Left renal cortex interstitium (tissue), 4 donors: ENCODE measurements around the gene ITGA1. TPM values are rescaled to one million over a fixed set of nuclear protein-coding genes. Genes with fewer than 3 reads are reported as not detected.
"Not testable (repeated sequence)": the region's sequence is repeated elsewhere in the genome, so short reads cannot be mapped to it uniquely, and the experiment has no call there.

Source experiments
- DNase-seq, 4 donors: peaks; one replicate each; pipeline ENCODE4 v3.0.0-alpha.2; 2013; ENCODE audit warnings: low read depth in 4 of 4, low spot score in 2 of 4, missing footprints in 1 of 4
- polyA plus RNA-seq, 4 donors: library from polyadenylated mRNA; unstranded; fragments of 120-200 nt; gene quantifications; one replicate each; pipeline ENCODE4 v1.2.1, GENCODE V29; 2013; ENCODE audit not compliant: insufficient read length in 4 of 4

The ITGA1 gene
- polyA plus RNA-seq, 4 donors: 44.7 to 56.2 (median 52.0) TPM

DNA sequence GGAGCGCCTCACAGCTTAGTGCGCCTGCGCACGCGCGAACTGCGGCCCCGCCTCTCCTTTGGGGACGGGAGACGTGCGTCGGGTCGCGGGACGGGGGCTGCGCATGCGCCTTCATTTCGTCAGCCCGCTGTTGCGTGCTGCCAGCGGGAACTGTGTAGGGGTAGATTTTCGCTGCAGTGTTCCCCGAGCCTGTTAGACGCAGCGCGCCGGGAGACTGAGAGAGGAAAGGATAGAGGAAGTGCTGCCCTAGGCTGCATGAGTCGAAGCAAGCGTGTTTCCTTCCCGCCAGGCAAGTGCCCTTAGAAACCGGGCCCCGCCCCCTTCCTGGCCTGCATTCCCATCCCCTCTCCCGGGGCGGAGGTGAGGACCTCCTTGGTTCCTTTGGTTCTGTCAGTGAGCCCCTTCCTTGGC lies 12.3 kb downstream of the ITGA1 start:
- DNase-seq: peak in 3 of 4 donors; percentile 77 to 90 (median 89)

DNA sequence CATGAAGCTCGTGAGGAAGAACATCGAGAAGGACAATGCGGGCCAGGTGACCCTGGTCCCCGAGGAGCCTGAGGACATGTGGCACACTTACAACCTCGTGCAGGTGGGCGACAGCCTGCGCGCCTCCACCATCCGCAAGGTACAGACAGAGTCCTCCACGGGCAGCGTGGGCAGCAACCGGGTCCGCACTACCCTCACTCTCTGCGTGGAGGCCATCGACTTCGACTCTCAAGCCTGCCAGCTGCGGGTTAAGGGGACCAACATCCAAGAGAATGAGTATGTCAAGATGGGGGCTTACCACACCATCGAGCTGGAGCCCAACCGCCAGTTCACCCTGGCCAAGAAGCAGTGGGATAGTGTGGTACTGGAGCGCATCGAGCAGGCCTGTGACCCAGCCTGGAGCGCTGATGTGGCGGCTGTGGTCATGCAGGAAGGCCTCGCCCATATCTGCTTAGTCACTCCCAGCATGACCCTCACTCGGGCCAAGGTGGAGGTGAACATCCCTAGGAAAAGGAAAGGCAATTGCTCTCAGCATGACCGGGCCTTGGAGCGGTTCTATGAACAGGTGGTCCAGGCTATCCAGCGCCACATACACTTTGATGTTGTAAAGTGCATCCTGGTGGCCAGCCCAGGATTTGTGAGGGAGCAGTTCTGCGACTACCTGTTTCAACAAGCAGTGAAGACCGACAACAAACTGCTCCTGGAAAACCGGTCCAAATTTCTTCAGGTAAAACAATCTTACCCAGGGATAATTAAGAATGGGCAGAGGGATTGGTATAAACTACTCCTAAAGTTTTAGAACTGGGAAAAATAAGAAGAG lies 12.9 kb downstream of the ITGA1 start:
- no peak for DNase-seq

- DNase-seq: no peak
Observed at GRCh38 chr5:52801329-52801728, 13.6 kb downstream of the ITGA1 start.

DNA sequence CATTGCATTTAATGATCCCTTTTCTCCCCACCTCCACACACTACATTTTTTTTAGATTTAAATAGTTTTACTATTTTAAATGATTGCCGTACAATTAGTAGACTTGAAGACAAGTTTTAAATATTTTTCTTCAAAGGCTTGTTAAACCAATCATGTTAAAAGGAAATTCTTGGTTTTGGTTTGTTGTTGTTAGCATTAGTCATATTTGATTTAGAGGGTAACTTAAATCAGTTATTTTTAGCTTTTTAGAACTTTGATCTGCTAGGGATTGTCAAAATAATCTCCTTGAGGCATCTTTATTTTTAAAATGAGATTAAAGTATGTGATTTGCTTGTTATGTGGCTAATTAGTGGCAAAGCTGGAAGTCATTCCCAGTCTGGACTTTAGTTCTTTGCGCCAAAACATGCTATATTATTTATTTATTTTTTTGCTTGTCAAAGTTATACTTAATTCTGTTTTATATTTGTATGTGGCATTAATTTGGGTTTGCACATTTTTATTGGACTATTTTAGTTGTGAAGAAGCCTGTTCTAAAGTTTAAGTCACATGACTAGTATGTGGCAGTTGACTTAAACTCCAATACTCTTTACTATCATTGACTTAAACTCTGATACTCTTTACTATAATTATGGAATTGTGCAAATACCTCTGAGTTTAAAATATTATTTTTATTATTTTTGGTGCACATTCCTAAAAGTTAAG lies 14.7 kb downstream of the ITGA1 start:
- DNase-seq: no peak

DNA sequence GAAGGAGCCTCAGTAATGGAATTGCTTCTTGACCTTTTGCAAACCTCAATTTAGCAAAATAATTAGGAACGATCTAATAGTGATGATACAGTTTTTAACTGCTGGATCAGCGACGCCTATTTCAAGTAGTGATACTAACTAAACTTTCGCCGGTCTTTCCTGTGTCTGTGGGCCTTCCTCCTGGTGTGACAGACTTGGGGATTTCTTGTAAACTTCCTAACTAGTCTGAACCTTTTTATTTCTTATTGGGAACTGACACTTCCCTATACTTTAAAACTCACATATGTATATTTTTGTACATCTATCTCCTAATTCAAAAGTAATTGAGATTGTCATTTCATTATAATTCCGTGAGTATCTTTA lies 15.2 kb downstream of the ITGA1 start:
- DNase-seq: no peak

DNA sequence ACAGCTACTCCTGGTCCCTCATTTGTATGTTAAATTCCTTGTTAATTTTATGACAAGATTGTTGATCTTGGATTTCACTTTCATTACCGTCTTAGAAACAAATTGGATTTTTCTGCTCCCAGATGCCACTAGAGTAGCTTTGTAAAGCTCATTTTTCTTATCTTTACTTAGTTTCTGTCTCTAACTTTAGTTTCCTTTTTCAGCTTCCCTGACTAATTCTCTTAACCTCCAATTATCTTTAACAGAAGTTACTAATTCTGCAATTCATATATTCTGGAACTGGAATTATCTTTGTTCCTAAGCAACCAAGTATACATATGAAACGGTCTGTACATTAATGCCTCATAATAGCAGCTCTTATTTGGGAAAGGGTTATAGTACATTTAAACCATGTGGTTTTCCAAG lies 16.7 kb downstream of the ITGA1 start:
- DNase-seq: no peak

- DNase-seq: no peak
Observed at GRCh38 chr5:52804981-52805380, 17.3 kb downstream of the ITGA1 start.

DNA sequence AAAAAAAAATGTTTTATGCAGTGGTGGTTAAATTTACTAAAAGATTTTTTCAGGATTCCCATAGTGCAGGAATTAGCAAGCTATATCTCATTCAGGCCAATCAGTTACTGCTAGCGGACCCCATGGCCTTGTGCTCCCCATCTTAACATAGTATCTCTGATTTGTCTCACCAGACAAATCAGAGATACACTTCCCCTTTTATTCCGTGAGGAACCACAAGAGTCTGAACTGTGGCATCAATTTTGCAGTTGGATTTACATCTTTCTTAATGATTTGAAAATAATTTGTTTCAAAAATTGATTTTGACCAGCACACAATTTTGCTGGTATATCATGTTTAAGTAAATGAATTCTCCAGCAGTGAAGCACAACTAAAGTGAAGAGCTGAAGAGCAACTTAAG lies 17.9 kb downstream of the ITGA1 start:
- DNase-seq: no peak

DNA sequence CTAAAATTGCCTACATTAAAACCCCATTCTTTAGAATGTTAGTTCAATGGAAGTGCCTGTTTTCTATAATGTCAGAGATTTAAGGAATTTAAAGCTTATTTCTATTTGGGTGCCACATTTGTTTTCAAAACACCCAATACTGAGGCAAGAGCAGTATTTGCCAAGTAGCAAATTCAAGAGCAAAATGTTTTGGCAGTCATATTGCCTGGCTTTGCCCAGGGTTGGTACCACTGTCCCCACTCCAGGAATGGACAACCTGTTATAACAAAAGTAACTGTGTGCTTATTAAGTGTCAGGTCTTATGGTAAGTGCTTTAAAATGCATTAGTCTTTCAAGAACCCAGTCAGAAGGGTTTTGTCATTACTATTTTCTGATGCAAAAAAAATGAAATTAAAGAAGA lies 19.3 kb downstream of the ITGA1 start:
- DNase-seq: no peak

GRCh38 chr5:52807723-52808122 lies 20.0 kb downstream of the ITGA1 start:
- no peak for DNase-seq

DNA sequence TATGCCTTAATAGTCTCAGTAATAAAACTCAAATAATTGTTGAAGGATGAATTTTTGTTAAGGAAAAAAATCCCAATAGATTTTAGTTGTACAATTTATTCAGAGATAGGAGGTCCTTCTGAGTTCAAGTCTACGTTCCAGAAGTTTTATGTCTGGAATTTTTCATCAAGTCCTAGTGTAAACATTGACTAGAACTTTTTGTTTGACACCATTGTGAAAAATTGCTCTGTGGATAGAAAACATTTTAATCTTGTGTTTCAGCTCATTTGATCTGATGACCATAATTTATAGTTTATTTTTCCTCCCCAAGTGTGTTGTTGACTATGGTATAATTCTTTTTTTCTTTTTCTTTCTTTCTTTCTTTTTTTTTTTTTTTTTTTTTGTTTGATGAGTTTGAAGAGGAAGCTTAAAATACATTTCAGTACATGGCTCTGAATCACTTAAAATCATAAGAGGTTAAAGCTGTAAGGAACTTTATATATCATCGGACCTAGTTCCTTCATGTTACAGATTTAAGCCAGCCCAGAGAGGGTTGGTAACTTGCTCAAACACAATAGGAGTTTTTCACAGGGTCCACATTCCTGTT lies 20.7 kb downstream of the ITGA1 start:
- DNase-seq: no peak

DNA sequence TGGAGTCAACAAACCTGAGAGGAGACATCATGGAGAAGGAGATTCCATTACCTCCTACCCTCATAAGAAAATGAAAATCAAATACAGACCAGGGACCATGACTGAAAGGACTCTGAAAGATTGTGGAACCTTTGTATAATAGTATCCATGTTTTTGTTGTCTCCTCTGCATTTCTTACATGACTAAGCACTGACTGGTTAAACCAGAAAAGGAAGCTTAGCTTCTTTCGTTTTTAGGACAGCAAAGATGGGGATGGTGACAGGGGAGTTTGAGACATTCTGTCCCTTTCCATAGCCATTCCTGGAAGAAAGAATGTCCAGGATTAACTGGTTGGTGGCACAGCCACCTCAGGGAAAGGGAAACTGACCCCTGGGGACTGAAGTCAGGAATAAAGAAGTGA lies 22.2 kb downstream of the ITGA1 start:
- no peak for DNase-seq

- no peak for DNase-seq
Observed at GRCh38 chr5:52810426-52810825, 22.7 kb downstream of the ITGA1 start.

GRCh38 chr5:52811067-52811749 lies 23.5 kb downstream of the ITGA1 start:
- no peak for DNase-seq

- no peak for DNase-seq
Observed at GRCh38 chr5:52814352-52815148, 26.8 kb downstream of the ITGA1 start.

DNA sequence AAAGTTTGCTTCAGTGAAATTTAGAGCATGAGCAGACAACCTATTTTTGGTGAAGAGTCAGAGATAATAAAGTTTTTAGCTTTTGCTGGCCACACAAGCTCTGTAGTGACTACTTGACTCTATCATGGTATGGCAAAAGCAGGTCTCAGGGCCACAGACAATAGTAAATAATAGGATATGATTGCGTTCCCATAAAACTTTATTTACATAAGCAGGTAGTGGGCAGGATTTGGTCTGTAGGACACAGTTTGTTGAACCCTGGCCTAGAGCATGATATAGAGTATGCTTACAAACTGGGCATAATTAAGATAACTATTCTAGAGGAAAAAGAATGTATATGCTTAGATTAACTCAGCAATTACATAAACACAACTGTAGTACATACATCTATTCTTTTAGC lies 30.1 kb downstream of the ITGA1 start:
- no peak for DNase-seq

DNA sequence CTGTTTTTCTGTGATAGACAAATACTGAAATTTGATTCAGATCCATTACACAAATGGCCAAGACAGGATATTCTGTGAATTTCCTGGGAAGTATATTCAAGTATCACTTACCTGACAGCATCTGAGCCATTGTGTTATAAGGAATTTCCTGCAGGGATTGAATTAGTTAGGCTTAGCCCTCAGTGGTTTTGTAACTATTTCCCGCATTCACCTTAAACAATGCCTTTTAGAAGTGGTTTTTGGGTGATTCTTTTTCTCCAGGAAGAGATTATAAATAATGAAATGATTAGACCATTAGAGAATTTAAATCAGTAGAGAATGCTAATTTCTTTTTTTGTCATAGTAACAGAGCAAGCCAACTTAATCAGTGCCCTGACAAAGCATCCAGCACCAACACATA lies 30.6 kb downstream of the ITGA1 start:
- DNase-seq: no peak

- DNase-seq: not testable (repeated sequence)
Observed at GRCh38 chr5:52818807-52819206, 31.1 kb downstream of the ITGA1 start.

DNA sequence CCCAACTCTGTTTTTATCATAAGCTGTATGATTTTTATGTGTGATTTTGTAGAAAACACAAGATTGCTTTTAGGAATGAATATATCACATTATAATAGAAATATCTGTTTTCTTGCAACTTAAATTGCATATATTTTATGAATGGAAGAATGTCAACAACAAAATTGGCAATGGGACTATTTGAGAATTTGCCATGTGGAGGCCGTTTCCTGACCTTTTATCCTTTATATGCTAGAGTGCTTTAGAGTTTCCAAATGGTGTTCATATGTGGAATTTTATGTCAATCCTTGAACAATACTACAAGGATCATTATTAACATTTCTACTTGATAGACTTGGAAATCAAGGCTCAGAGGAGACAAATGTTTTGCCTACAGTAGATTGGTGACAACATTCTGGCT lies 34.2 kb downstream of the ITGA1 start:
- DNase-seq: no peak

GRCh38 chr5:52822437-52822836 lies 34.7 kb downstream of the ITGA1 start:
- no peak for DNase-seq
